ENCODE results near the gene GRIN2A.

GRCh38 chr16:9852003-9852402 lies 330.2 kb downstream of the GRIN2A start:
- TF ChIP-seq CTCF (IDR thresholded peaks at IDR 0.05) (no peak), POLR2AphosphoS5 (IDR thresholded peaks at IDR 0.05) (no peak), POLR2A (IDR thresholded peaks at IDR 0.05) (no peak)
